HG03520 (cell line): ENCODE data around the gene ZSCAN12.
"Not testable (repeated sequence)": the region's sequence is repeated elsewhere in the genome, so short reads cannot be mapped to it uniquely, and the experiment has no call there.

Experiments
- ATAC-seq: cut with Tn5 transposase; IDR thresholded peaks from one replicate; pipeline ENCODE4 v1.9.1; 2021; ENCODE audit warnings: mild to moderate bottlenecking, moderate library complexity; ENCODE audit not compliant: unreplicated experiment

Gene ZSCAN12

GRCh38 chr6:28399350-28400121, at the start of gene ZSCAN12:
Gene ZSCAN12, minus strand, starts transcription at chr6:28399747. Its CDS starts 1,342 bp downstream, at chr6:28398405.
- ATAC-seq, result peak; percentile 72

GRCh38 chr6:28449056-28449455, 49.5 kb upstream of the ZSCAN12 start:
- ATAC-seq, result no peak

- not testable (repeated sequence) for ATAC-seq
Measured at GRCh38 chr6:28447512-28447906, 48.0 kb upstream of the ZSCAN12 start.

GRCh38 chr6:28446818-28447511, 47.4 kb upstream of the ZSCAN12 start:
- ATAC-seq, result no peak

GRCh38 chr6:28444759-28445158, 45.2 kb upstream of the ZSCAN12 start:
- ATAC-seq, result not testable (repeated sequence)

GRCh38 chr6:28443112-28443773, 43.7 kb upstream of the ZSCAN12 start, which contains the start of gene ZSCAN23:
Gene ZSCAN23, minus strand, starts transcription at chr6:28443491. Its CDS starts 7,225 bp downstream, at chr6:28436266.
- ATAC-seq, result peak; percentile 85

- no peak for ATAC-seq
Measured at GRCh38 chr6:28442586-28442985, 43.0 kb upstream of the ZSCAN12 start.

- no peak for ATAC-seq
Measured at GRCh38 chr6:28436404-28436803, 36.9 kb upstream of the ZSCAN12 start.

- no peak for ATAC-seq
Measured at GRCh38 chr6:28433119-28433518, 33.6 kb upstream of the ZSCAN12 start.

GRCh38 chr6:28429781-28430180, 30.2 kb upstream of the ZSCAN12 start:
- ATAC-seq, result no peak

- ATAC-seq, result no peak
Measured at GRCh38 chr6:28425944-28426541, 26.5 kb upstream of the ZSCAN12 start.

- ATAC-seq, result no peak
Measured at GRCh38 chr6:28424163-28424562, 24.6 kb upstream of the ZSCAN12 start.

- ATAC-seq, result no peak
Measured at GRCh38 chr6:28423546-28423945, 24.0 kb upstream of the ZSCAN12 start.

GRCh38 chr6:28413681-28414080, 14.1 kb upstream of the ZSCAN12 start:
- ATAC-seq, result no peak

- ATAC-seq, result no peak
Measured at GRCh38 chr6:28410767-28411166, 11.2 kb upstream of the ZSCAN12 start.

GRCh38 chr6:28408076-28408802, 8.7 kb upstream of the ZSCAN12 start:
- no peak for ATAC-seq

GRCh38 chr6:28407401-28407800, 7.9 kb upstream of the ZSCAN12 start:
- no peak for ATAC-seq

- ATAC-seq, result not testable (repeated sequence)
Measured at GRCh38 chr6:28403923-28404322, 4.4 kb upstream of the ZSCAN12 start.

- no peak for ATAC-seq
Measured at GRCh38 chr6:28402197-28402596, 2.6 kb upstream of the ZSCAN12 start.

GRCh38 chr6:28401172-28401571, 1.6 kb upstream of the ZSCAN12 start:
- ATAC-seq, result no peak

- no peak for ATAC-seq
Measured at GRCh38 chr6:28400122-28400451, 540 bp upstream of the ZSCAN12 start.
